GM03348 (cell line): ENCODE data around the gene TAPBPL.
A peak's percentile ranks its signal among the peaks of the same experiment; 100 is the strongest.

Experiments
- DNase-seq: peaks from one replicate; pipeline ENCODE4 v3.0.0; 2012; ENCODE audit warnings: low spot score

Gene TAPBPL

GRCh38 chr12:6435961-6436715, 15.7 kb upstream of the TAPBPL start:
- no peak for DNase-seq

GRCh38 chr12:6437586-6437985, 14.3 kb upstream of the TAPBPL start:
- no peak for DNase-seq

- DNase-seq, result no peak
Measured at GRCh38 chr12:6438345-6438744, 13.5 kb upstream of the TAPBPL start.

- no peak for DNase-seq
Measured at GRCh38 chr12:6440391-6440790, 11.5 kb upstream of the TAPBPL start.

GRCh38 chr12:6442836-6443235, 9.0 kb upstream of the TAPBPL start:
- no peak for DNase-seq

- no peak for DNase-seq
Measured at GRCh38 chr12:6443361-6443983, 8.4 kb upstream of the TAPBPL start.

- no peak for DNase-seq
Measured at GRCh38 chr12:6444031-6444430, 7.8 kb upstream of the TAPBPL start.

- no peak for DNase-seq
Measured at GRCh38 chr12:6444704-6445688, 6.8 kb upstream of the TAPBPL start, which contains the start of gene CD27. CD27 (plus strand) TSS chr12:6444955; CDS start chr12:6445096, 141 bp downstream.

GRCh38 chr12:6450091-6450868, 1.6 kb upstream of the TAPBPL start:
- no peak for DNase-seq

- DNase-seq, result peak; percentile 55
Measured at GRCh38 chr12:6450869-6451347, 934 bp upstream of the TAPBPL start.

GRCh38 chr12:6452245-6452943, 552 bp downstream of the TAPBPL start:
- peak; percentile 39 for DNase-seq

- DNase-seq, result no peak
Measured at GRCh38 chr12:6452944-6453630, 1.2 kb downstream of the TAPBPL start.

- no peak for DNase-seq
Measured at GRCh38 chr12:6457220-6457945, 5.5 kb downstream of the TAPBPL start.

GRCh38 chr12:6458281-6459003, 6.6 kb downstream of the TAPBPL start:
- DNase-seq, result no peak

GRCh38 chr12:6459004-6459337, 7.1 kb downstream of the TAPBPL start:
- DNase-seq, result no peak

GRCh38 chr12:6460751-6461371, 9.0 kb downstream of the TAPBPL start:
- DNase-seq, result no peak

- DNase-seq, result no peak
Measured at GRCh38 chr12:6461401-6462233, 9.8 kb downstream of the TAPBPL start.
